ENCODE measurements around the gene HDAC4.

HDAC4 gene

DNA sequence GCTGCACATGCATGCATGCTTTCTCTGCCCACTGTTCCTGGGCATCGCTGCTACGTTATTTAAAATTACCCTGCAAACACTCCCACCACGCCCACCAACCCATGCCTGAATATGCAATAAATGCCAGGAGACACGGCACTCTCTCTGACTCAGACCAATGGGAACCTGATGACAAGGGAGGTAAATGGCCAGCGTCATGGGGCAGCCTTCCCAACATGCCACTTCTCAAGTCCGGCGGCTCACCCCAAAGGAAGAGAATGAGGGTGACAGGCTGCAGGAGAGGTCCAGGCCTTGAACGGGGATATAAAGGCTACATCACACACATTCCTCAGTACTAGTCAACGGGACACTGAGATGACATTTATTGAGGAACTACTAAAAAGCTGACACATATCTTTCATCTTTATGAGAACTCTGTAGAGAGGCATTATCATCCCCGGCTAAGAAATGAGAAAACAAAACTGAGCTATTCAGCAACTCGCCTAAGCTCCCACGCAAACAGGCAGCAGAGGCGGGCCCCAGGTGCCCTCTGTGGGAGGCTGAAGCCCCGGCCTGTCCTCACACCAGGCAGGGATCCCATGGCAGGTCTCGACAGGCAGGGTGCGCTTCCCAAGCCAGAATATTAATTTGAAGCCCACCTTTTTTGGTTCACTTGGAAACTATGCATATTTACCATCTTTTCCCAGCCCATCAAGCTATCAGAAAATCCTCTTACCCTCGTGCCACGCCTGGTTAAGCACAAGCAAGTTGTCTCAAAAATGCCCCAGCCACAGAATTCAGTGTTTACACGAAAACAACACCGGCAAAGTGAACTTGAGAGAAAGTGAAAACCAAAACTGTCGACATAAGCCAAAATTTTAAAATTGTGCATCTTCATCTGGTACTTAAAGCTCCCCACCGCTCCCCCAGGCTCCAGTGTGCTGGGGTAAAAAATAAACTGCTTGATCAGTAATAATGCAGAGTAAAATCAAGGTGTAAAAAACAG, 166.3 kb downstream of the HDAC4 start:
- no peak for DNase-seq (ENCODE audit: low spot score)

- DNase-seq (ENCODE audit: low spot score), result no peak
Measured at GRCh38 chr2:239233576-239233975, 167.2 kb downstream of the HDAC4 start.

- no peak for DNase-seq (ENCODE audit: low spot score)
Measured at GRCh38 chr2:239232195-239232578, 168.6 kb downstream of the HDAC4 start.

GRCh38 chr2:239231231-239232194, 169.3 kb downstream of the HDAC4 start:
- DNase-seq (ENCODE audit: low spot score), result no peak

DNA sequence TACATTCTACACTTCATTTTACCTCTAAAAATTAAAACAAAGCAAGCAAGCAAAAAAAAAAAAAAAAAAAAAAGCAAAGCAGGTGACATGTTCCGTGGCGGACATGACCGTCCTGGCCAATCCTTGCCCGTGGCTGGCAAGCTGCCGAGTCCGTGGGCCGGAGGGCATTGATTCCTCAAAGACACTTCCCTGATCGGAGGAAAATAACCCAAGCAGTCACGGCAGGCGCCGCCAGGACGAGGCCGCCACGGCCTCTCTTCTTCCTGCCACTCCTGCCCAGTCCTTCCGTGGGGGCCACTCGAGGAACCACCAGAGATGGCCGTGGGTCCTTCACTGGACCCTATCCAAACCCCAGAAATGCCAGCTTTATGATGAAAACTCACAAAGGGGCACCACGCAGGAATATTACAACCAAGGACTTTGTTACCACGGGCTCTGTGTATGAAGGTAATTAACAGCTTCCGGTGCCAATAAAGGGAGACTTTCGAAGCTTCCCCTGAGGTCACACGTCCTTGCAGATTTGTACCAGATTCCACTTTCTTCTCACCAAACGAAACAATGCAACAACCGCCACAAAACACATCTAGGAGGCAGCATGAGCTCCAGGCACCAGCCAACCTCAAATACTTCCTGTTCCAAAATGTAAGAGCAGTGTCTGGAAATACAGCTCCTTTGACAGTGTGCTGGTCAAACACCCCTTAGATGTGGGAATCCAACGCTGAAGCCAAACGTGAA, 170.3 kb downstream of the HDAC4 start:
- DNase-seq (ENCODE audit: low spot score), result no peak

- no peak for DNase-seq (ENCODE audit: low spot score)
Measured at GRCh38 chr2:239229545-239230279, 171.1 kb downstream of the HDAC4 start.

DNA sequence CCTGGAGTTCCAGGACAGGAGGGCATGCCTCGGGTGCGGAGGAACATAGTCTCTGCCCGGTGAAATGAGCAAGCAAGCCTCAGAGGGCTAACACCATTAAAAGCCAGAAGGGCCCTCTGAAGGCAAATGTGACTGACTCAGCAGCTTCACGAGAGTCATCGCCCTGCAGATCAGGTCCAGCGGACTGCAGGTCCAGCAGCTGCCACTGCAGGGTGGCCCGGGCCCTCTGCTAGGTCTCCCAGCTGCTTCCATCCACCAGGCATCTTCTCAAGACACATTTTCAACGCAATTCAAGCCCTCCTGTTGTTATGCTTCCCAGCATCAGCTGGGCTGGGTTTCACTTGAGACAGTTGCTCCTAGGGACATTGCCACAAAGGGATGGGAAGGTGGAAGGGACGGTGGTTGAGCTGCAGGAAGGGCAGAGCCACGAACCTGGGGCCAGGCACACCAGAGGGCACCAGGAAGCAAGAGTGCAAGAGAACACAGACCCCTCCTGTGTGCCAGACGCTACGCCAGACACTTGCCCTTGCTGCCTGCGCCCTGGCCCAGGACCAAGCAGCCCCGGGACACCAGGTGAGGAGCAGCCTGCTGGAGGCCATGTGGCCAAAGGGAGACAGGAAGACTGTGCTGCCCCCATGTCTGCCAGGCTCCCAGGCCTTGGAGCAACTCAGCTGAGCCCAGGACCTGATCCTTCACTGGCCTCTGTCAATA, 173.0 kb downstream of the HDAC4 start:
- DNase-seq (ENCODE audit: low spot score), result no peak

DNA sequence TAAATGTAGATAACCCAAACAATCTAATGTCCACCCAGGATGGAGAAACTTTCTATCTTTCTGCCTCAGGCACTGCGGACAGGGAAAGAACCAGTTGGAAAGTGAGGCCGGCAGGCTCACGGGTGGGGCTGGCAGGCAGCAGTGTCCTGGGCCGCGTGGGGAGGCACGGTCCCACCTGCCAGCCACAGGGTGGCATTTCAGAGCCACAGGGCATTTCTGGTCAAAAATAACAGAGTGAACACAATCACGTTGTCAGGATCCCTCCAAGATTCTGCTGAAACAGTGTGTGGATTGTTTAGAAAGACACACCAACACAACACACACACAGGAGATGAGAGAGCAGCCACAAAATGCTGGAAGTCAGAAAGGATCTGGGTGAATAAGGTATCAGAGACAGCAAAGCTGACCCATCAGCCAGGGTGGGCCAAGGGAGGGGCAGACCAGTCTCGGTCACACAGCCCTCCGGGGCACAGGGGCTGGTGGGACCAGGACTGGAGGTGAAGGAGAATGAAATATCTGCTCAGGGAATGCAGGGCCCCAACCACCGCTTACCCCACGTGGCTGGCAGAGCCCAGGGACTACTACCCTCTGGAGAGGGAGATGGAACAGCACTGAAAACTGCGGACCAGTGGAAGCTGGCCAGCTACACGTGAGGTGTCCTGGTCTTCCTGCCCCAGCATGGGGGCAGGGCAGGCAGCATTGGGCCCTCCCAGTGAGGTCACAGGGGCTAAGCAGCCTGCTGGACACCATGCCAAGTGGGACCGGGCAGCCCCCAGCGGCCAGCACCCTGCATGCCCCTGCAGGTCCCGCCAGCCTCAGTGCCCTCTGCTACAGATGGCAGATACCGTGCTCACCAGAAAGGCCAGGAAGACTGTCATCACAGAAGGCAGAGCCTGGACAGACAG, 173.9 kb downstream of the HDAC4 start:
- DNase-seq (ENCODE audit: low spot score), result no peak

- no peak for DNase-seq (ENCODE audit: low spot score)
Measured at GRCh38 chr2:239225871-239226561, 174.8 kb downstream of the HDAC4 start.

- no peak for DNase-seq (ENCODE audit: low spot score)
Measured at GRCh38 chr2:239225371-239225851, 175.4 kb downstream of the HDAC4 start.

GRCh38 chr2:239224955-239225354, 175.9 kb downstream of the HDAC4 start:
- no peak for DNase-seq (ENCODE audit: low spot score)

DNA sequence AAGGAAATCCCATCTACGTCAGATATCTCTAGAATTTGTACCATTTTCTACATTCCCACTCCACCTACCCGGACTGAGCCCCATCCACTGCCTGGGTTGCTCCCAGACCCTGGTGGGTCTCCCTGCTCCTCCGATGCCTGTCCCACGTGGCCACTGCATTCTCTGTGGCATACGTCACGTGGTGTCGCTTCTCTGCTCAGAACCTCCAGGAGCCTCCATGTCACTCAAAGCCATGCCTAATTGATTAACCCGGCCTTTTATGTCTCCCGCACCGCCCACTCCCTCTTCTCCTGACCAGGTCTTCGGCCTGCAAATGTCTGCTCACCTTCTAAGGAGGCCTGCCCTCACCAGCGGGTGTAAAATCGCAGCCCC, 176.6 kb downstream of the HDAC4 start:
- no peak for DNase-seq (ENCODE audit: low spot score)

GRCh38 chr2:239223310-239224198, 177.3 kb downstream of the HDAC4 start:
- peak; percentile 80 for DNase-seq (ENCODE audit: low spot score)

- no peak for DNase-seq (ENCODE audit: low spot score)
Measured at GRCh38 chr2:239222706-239223309, 178.0 kb downstream of the HDAC4 start.

DNA sequence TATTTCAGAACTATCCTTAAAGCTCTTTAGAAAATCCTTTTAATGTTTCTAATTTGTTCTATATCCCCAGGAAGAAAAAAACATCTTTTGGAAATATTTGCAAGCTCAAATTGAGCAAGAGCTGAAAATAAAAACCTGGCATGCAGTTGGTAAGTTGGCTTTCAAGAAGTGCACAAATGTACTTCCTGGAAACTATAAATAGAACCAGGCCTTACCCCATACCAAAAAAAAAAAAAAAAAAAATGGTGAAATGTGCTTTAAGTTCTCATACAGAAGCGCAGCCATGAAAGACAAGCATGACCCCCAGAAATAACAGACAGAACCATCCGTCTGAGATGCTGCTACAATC, 178.5 kb downstream of the HDAC4 start:
- no peak for DNase-seq (ENCODE audit: low spot score)

- no peak for DNase-seq (ENCODE audit: low spot score)
Measured at GRCh38 chr2:239220981-239221396, 179.8 kb downstream of the HDAC4 start.

DNA sequence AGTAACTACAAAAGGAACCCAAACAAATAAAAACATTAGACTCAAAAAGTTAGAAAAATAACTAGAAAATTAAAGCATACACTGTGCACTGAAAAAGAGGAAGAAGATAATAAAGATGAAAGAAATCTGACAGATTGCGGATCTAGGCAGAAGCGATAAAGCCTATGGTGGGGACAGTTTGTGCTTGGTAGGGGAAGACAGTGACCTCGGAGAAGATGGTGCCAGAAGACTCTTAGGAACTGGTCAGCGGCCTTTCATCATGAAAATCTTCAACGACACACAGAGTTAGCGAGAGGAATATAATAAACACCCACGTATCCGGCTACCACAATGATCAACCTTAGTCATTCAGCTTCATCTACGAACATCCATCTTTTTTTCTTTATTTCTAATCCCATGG, 180.5 kb downstream of the HDAC4 start:
- no peak for DNase-seq (ENCODE audit: low spot score)

All from putamen (tissue), 1 donor.